Nucleus accumbens (tissue), 56 donors: Measurements from ENCODE around the gene SH3GL1.

Experiments
- DNase-seq, 56 donors: peaks; one replicate each; lab custom pipeline; 2025; lab: John Stamatoyannopoulos, UW

SH3GL1 gene

GRCh38 chr19:4326215-4326836 lies 74.0 kb downstream of the SH3GL1 start:
- DNase-seq = no peak

- no peak for DNase-seq
These were observed 76.1 kb downstream of the SH3GL1 start for GRCh38 chr19:4324228-4324627.

- no peak for DNase-seq
These were observed 76.7 kb downstream of the SH3GL1 start for GRCh38 chr19:4323692-4324091.

GRCh38 chr19:4322942-4323665 lies 77.2 kb downstream of the SH3GL1 start:
- no peak for DNase-seq

GRCh38 chr19:4320419-4320818 lies 79.9 kb downstream of the SH3GL1 start:
- DNase-seq = no peak

GRCh38 chr19:4319067-4319718 lies 81.2 kb downstream of the SH3GL1 start:
- no peak for DNase-seq

GRCh38 chr19:4318460-4318859 lies 81.9 kb downstream of the SH3GL1 start:
- DNase-seq = no peak

- DNase-seq = no peak
These were observed 83.4 kb downstream of the SH3GL1 start for GRCh38 chr19:4316956-4317355.

- DNase-seq = no peak
These were observed 86.4 kb downstream of the SH3GL1 start for GRCh38 chr19:4313847-4314490.
